Measurements from ENCODE around the gene HNRNPH2. TPM values are rescaled to one million over a fixed set of nuclear protein-coding genes. Genes with fewer than 3 reads are reported as not detected.

The HNRNPH2 gene
- total RNA-seq, 4 donors from 2014 or later: 36.4 to 60.0 (median 44.4) TPM

DNA sequence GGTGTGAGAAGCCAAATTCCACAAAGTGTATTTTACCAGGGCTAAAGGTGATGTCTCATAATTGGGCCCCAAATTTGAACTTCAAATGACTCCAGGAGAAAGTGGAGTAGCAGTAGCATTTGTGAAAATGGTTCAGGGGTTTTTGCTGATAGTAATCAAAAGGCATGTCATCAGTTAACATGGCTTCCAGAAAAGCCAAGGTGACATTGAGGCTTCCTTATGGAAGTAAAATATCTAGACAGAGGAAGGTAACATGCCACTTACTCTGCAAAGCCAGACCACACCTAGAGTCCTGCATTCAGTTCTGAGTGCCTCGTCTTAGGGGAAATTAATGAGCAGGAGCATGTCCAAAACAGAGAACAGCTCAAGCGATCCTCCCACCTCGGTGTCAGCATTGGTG lies 19.4 kb upstream of the HNRNPH2 start:
- H3K27ac ChIP-seq (replicated peaks in 1 of 4): no peak overlapping the region
- 70% methylated on average over 3 of the region's 3 CpGs for WGBS

GRCh38 chrX:101390664-101391525 lies 17.1 kb upstream of the HNRNPH2 start, which contains the start of gene RPL36A:
RPL36A (plus strand) TSS chrX:101391011; CDS start chrX:101391044, 33 bp downstream.
- TF ChIP-seq, protein P1, sequence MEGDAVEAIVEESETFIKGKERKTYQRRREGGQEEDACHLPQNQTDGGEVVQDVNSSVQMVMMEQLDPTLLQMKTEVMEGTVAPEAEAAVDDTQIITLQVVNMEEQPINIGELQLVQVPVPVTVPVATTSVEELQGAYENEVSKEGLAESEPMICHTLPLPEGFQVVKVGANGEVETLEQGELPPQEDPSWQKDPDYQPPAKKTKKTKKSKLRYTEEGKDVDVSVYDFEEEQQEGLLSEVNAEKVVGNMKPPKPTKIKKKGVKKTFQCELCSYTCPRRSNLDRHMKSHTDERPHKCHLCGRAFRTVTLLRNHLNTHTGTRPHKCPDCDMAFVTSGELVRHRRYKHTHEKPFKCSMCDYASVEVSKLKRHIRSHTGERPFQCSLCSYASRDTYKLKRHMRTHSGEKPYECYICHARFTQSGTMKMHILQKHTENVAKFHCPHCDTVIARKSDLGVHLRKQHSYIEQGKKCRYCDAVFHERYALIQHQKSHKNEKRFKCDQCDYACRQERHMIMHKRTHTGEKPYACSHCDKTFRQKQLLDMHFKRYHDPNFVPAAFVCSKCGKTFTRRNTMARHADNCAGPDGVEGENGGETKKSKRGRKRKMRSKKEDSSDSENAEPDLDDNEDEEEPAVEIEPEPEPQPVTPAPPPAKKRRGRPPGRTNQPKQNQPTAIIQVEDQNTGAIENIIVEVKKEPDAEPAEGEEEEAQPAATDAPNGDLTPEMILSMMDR (IDR thresholded peaks at IDR 0.05): peak; percentile 62 to 73 (median 62)
- TF ChIP-seq POLR2AphosphoS5 (IDR thresholded peaks at IDR 0.05) (peak; percentile 93 to 97), POLR2A (IDR thresholded peaks at IDR 0.05; ENCODE audit: low read depth) (peak; percentile 69), EP300 (IDR thresholded peaks at IDR 0.05) (no peak)
- intact Hi-C loops (cut with DNase I): no loop called here
- peak; percentile 92 for DNase-seq (ENCODE audit: extremely low spot score)
- H3K27ac ChIP-seq (replicated peaks in 1 of 4): peak within 1 kb of the TSS; percentile 74 to 83 (median 76)
- no peaks in the 10 kb centered on the region for H3K27me3 ChIP-seq
- WGBS: 46% methylated on average over 47 of the region's 47 CpGs
- peak within 1 kb of the TSS; percentile 52 to 66 (median 56) for H3K4me3 ChIP-seq
- peaks cover 0 to 10% (median 0%) of the 10 kb centered on the region in 4 donors for H3K36me3 ChIP-seq
- H3K9me3 ChIP-seq: no peaks in the 10 kb centered on the region
- H3K4me1 ChIP-seq: peaks cover 0 to 11% (median 7%) of the 10 kb centered on the region in 4 donors

More for the DNA sequence above, 19.4 kb upstream of the HNRNPH2 start:
- no peak for DNase-seq (ENCODE audit: extremely low spot score)
- TF ChIP-seq POLR2AphosphoS5 (IDR thresholded peaks at IDR 0.05) (no peak), POLR2A (IDR thresholded peaks at IDR 0.05; ENCODE audit: low read depth) (no peak), EP300 (IDR thresholded peaks at IDR 0.05) (no peak)
- TF ChIP-seq, protein P1 (IDR thresholded peaks at IDR 0.05): no peak
- Histone ChIP-seq H3K4me1 (peaks cover 0 to 11% (median 7%) of the 10 kb centered on the region in 4 donors), H3K9me3 (no peaks in the 10 kb centered on the region), H3K27me3 (no peaks in the 10 kb centered on the region), H3K4me3 (no peak overlapping the region), H3K36me3 (peaks cover 0 to 4% (median 0%) of the 10 kb centered on the region in 4 donors)
- intact Hi-C loops (cut with DNase I): no loop called here

GRCh38 chrX:101391831-101392230 lies 16.2 kb upstream of the HNRNPH2 start:
- intact Hi-C loops (cut with DNase I): no loop called here
- peaks cover 0 to 17% (median 0%) of the 10 kb centered on the region in 4 donors for H3K36me3 ChIP-seq
- H3K4me3 ChIP-seq: peak overlapping the region; percentile 52 to 66 (median 56)
- peaks cover 0 to 11% (median 7%) of the 10 kb centered on the region in 4 donors for H3K4me1 ChIP-seq
- WGBS: 64% methylated on average over 6 of the region's 6 CpGs
- no peak for TF ChIP-seq POLR2A (IDR thresholded peaks at IDR 0.05; ENCODE audit: low read depth)
- no peak for TF ChIP-seq EP300 (IDR thresholded peaks at IDR 0.05)
- TF ChIP-seq POLR2AphosphoS5 (IDR thresholded peaks at IDR 0.05): no peak
- TF ChIP-seq, protein P1 (IDR thresholded peaks at IDR 0.05): no peak
- no peak for DNase-seq (ENCODE audit: extremely low spot score)
- H3K9me3 ChIP-seq: no peaks in the 10 kb centered on the region
- H3K27ac ChIP-seq (replicated peaks in 1 of 4): peak overlapping the region; percentile 74 to 83 (median 76)
- no peaks in the 10 kb centered on the region for H3K27me3 ChIP-seq

GRCh38 chrX:101393530-101394305 lies 14.3 kb upstream of the HNRNPH2 start:
- Histone ChIP-seq H3K36me3 (peaks cover 0 to 17% (median 0%) of the 10 kb centered on the region in 4 donors), H3K4me3 (no peak overlapping the region), H3K4me1 (peaks cover 0 to 11% (median 7%) of the 10 kb centered on the region in 4 donors), H3K27me3 (no peaks in the 10 kb centered on the region), H3K27ac (replicated peaks in 1 of 4) (no peak overlapping the region), H3K9me3 (no peaks in the 10 kb centered on the region)
- TF ChIP-seq, protein P1 (IDR thresholded peaks at IDR 0.05): no peak
- TF ChIP-seq POLR2AphosphoS5 (IDR thresholded peaks at IDR 0.05): no peak
- TF ChIP-seq POLR2A (IDR thresholded peaks at IDR 0.05; ENCODE audit: low read depth): no peak
- TF ChIP-seq EP300 (IDR thresholded peaks at IDR 0.05): no peak
- DNase-seq (ENCODE audit: extremely low spot score): no peak
- intact Hi-C loops (cut with DNase I): no loop called here
- WGBS: 86% methylated on average over 11 of the region's 11 CpGs

All from esophagus muscularis mucosa (tissue), 4 donors.